Ovary (tissue), 3 donors: ENCODE data around the gene CTCF.

Experiments used
- CTCF ChIP-seq, 3 donors: fragments of 450-650 bp in 2 of 3; fragments of 200-600 bp in 1 of 3; IDR thresholded peaks; one replicate each; pipeline versions ENCODE4 v1.5.1 to v1.8.0; 2016 to 2022; ENCODE audit warnings: antibody characterized with exemption in 3 of 3, mild to moderate bottlenecking in 1 of 3
- EP300 ChIP-seq: sonication (generic); formaldehyde crosslinking; IDR thresholded peaks from one replicate; pipeline ENCODE4 v1.6.1; 2017; ENCODE audit warnings: antibody characterized with exemption
- donor health status: DM: no; HTN: no; CAD: no.

- TF ChIP-seq CTCF (IDR thresholded peaks at IDR 0.05) (no peak), EP300 (no peak)
Measured at GRCh38 chr16:67526149-67526791, 36.1 kb upstream of the CTCF start.
